ENCODE measurements around the gene WASHC2A.
"Not testable (repeated sequence)": the region's sequence is repeated elsewhere in the genome, so short reads cannot be mapped to it uniquely, and the experiment has no call there.

Gene WASHC2A

DNA sequence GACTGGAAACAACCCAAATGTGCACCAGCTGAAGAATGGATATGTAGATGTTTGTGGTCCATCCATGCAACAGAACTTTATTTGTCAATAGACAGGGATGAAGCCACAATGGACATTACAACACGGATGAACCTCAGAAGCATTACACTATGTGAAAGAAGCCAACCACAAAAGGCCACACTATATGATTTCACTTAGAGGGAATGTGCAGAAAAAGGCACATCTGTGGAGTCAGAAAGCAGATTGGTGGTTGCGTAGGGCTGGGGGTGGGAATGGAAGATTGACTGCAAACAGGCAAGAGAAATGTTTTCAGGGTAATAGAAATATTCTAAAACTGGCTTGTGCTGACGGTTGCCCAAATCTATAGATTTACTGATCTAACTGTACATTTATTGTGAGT is 34.3 kb upstream of the WASHC2A start:
- ChIA-PET CTCF (no interaction called here), POLR2A (no interaction called here)
- DNase-seq (ENCODE audit: extremely low spot score), result no peak
- TF ChIP-seq ARNT (IDR thresholded peaks at IDR 0.05), result no peak
- no peak for TF ChIP-seq HDGF (IDR thresholded peaks at IDR 0.05; ENCODE audit: borderline replicate concordance)
- no peak for TF ChIP-seq LEF1 (IDR thresholded peaks at IDR 0.05; ENCODE audit: borderline replicate concordance)
- TF ChIP-seq BHLHE40 (IDR thresholded peaks at IDR 0.05; ENCODE audit: borderline replicate concordance), result no peak
- TF ChIP-seq ZNF384 (IDR thresholded peaks at IDR 0.05), result no peak
- TF ChIP-seq, protein P1, sequence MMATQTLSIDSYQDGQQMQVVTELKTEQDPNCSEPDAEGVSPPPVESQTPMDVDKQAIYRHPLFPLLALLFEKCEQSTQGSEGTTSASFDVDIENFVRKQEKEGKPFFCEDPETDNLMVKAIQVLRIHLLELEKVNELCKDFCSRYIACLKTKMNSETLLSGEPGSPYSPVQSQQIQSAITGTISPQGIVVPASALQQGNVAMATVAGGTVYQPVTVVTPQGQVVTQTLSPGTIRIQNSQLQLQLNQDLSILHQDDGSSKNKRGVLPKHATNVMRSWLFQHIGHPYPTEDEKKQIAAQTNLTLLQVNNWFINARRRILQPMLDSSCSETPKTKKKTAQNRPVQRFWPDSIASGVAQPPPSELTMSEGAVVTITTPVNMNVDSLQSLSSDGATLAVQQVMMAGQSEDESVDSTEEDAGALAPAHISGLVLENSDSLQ (IDR thresholded peaks at IDR 0.05), result no peak
- no peak for TF ChIP-seq NFRKB (IDR thresholded peaks at IDR 0.05)
- TF ChIP-seq SUZ12 (IDR thresholded peaks at IDR 0.05), result no peak
- TF ChIP-seq L3MBTL2 (conservative IDR thresholded peaks at IDR 0.05), result no peak
- no peak for TF ChIP-seq SP1 (IDR thresholded peaks at IDR 0.05)
- no peak for TF ChIP-seq ELF4 (IDR thresholded peaks at IDR 0.05)
- TF ChIP-seq TARDBP (IDR thresholded peaks at IDR 0.05), result no peak
- TF ChIP-seq CTBP1 (IDR thresholded peaks at IDR 0.05; ENCODE audit: borderline replicate concordance), result no peak
- no peak for TF ChIP-seq FOXK2 (IDR thresholded peaks at IDR 0.05)
- no peak for TF ChIP-seq FOXA1 (IDR thresholded peaks at IDR 0.05)
- no peak for TF ChIP-seq FOXM1 (IDR thresholded peaks at IDR 0.05; ENCODE audit: borderline replicate concordance)

DNA sequence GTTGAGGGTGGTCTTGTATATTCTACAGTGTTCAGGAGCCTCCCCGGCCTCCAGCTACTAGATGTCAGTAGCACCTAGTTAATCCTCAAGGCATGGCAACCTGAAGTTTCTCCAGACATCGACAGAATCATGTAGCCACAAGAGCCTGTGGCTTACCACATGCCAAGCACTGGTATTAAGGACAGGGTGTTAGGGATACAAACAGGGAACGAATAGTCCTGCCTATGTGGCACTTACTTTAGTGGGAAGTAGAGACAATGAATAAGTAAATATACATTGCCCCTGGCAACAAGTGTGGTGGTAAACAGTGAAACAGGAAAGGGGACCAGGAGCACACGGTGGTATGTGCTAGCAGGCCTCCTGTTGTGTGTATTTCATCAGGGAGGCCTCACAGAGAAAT is 32.4 kb upstream of the WASHC2A start:
- DNase-seq (ENCODE audit: extremely low spot score); CTCF ChIA-PET; POLR2A ChIA-PET: not testable (repeated sequence)

DNA sequence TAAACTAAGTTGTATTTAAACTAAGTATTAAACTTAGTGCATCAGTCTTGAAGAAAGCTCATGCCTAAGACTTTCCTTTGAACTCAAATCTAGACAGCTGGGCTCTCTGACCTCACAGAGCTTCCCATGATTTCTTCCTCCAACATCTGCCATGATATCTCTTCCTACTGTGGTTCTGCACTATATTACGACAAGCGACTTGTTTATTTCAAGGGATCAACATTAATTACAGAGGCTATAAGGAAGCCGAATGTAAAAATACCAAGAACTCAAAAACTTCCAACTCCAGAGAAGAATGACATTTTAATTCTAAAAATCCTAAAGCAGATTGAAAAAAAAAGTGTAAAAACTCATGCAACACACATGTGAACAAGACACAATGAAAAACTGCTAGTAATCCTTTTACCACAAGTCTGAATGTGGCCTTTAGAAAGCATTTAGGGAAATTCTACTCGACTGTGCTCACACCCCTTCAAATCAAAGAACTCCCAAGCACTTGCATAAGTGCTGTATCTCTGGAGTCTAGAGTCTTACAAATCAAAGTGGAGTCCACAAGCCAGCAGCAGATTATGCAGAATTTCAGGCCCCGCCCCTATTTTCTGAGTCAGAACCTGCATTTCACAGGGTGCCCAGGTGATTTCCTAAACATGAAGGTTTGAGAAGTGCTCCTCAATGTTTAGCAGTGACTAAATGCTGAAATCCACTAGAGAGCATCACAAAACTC is 22.7 kb upstream of the WASHC2A start:
- CTCF ChIA-PET, result no interaction called here
- no peak for DNase-seq (ENCODE audit: extremely low spot score)
- TF ChIP-seq FOXM1 (IDR thresholded peaks at IDR 0.05; ENCODE audit: borderline replicate concordance), result no peak
- no peak for TF ChIP-seq FOXK2 (IDR thresholded peaks at IDR 0.05)
- no peak for TF ChIP-seq CTBP1 (IDR thresholded peaks at IDR 0.05; ENCODE audit: borderline replicate concordance)
- no peak for TF ChIP-seq ZNF384 (IDR thresholded peaks at IDR 0.05)
- TF ChIP-seq SUZ12 (IDR thresholded peaks at IDR 0.05), result no peak
- TF ChIP-seq ELF4 (IDR thresholded peaks at IDR 0.05), result no peak
- no peak for TF ChIP-seq HDGF (IDR thresholded peaks at IDR 0.05; ENCODE audit: borderline replicate concordance)
- no peak for TF ChIP-seq TARDBP (IDR thresholded peaks at IDR 0.05)
- TF ChIP-seq, protein P1 (IDR thresholded peaks at IDR 0.05), result no peak
- TF ChIP-seq ARNT (IDR thresholded peaks at IDR 0.05), result no peak
- TF ChIP-seq LEF1 (IDR thresholded peaks at IDR 0.05; ENCODE audit: borderline replicate concordance), result no peak
- TF ChIP-seq SP1 (IDR thresholded peaks at IDR 0.05), result no peak
- no peak for TF ChIP-seq L3MBTL2 (conservative IDR thresholded peaks at IDR 0.05)
- no peak for TF ChIP-seq NFRKB (IDR thresholded peaks at IDR 0.05)
- TF ChIP-seq FOXA1 (IDR thresholded peaks at IDR 0.05), result no peak
- POLR2A ChIA-PET, result no interaction called here

DNA sequence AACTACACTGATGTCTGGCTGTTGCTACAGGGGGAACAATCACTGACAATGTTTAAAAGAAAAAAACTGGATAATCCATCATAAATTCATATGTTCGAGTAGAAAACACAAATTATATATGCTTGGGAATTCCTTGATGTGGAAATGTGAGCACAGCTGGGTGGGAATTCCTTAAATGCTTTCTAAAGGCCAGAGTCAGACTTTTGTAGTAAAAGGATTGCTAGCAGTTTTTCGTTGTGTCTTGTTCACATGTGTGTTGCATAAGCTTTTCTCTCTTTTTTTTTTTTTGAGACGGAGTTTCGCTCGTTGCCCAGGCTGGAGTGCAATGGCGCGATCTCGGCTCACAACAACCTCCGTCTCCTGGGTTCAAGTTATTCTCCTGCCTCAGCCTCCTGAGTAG is 21.3 kb upstream of the WASHC2A start:
- POLR2A ChIA-PET, result not testable (repeated sequence)

DNA sequence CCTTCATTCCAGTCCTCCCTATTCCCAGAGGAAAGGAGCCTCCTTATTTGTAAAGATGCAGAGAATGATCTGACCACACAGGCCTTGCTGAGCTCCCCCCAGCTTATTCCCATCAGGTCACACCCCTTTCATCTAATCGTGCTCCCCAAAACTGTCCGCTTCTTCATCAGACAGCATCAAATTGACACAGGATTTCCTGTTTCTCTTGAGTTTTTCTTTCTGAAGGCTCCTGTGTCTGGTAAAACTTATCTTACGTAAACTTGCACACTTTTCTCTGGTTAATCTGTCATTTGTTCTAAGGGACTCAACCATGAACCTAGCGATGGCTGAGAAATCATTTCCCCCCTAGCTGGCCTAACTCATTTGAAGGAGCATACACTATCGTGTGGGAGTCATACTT is 20.2 kb upstream of the WASHC2A start:
- DNase-seq (ENCODE audit: extremely low spot score); POLR2A ChIA-PET; CTCF ChIA-PET: not testable (repeated sequence)

More for the DNA sequence above, 21.3 kb upstream of the WASHC2A start:
- DNase-seq (ENCODE audit: extremely low spot score); CTCF ChIA-PET: not testable (repeated sequence)

DNA sequence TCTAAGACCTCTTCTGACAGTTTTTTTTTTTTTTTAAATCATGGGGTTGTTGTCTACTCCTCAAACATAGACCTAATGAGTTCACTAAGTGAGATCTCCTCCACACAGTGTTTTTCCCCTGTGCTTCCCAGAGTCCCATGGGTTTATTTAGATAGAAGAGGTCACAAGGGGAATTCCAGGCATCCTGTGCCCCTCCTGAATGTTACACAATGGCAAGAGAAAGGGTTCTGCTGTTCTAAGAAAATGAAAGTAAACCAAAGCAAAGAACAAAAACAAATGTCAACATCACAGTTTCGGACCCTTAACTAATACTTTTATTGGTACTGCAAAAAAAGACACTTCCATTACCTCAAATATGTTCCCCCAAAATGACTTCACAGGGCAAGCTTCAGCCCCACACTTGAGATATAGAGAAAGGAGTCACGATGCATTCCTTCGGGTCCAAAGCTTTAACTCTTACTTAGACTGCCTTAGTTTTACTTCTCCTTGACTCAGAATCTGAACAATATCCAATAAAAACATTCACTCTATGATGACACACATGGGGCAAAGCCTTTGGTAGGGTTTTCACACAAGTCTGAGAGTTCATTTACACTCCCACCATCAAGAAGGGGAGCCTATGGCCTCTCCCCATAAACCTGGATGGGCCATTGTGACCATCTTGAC is 15.6 kb upstream of the WASHC2A start:
- DNase-seq (ENCODE audit: extremely low spot score); CTCF ChIA-PET; POLR2A ChIA-PET: not testable (repeated sequence)

DNA sequence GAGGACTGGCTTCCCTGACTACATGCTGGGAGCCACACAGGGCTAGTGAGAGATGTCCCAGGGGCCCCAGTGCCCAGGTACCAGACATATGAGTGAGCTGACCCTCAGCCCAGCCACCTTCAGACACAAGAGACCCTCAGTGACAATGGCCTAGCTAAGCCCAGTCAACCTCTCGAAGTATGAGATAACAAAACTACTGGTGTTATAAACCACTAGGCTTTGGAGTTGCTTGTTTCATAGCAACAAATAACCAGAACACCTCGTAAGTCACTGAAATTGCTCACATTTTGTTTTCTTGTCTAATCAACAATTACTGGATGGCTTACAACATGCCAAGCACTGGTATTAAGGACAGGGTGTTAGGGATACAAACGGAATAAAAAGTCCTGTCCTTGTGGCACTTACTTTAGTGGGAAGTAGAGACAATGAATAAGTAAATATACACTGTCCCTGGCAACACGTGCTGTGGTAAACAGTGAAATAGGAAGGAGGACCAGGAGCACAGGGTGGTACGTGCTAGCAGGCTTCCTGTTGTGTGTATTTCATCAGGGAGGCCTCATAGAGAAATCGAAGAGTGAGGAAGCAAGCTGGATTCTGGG is 14.9 kb upstream of the WASHC2A start:
- DNase-seq (ENCODE audit: extremely low spot score); CTCF ChIA-PET; POLR2A ChIA-PET: not testable (repeated sequence)

DNA sequence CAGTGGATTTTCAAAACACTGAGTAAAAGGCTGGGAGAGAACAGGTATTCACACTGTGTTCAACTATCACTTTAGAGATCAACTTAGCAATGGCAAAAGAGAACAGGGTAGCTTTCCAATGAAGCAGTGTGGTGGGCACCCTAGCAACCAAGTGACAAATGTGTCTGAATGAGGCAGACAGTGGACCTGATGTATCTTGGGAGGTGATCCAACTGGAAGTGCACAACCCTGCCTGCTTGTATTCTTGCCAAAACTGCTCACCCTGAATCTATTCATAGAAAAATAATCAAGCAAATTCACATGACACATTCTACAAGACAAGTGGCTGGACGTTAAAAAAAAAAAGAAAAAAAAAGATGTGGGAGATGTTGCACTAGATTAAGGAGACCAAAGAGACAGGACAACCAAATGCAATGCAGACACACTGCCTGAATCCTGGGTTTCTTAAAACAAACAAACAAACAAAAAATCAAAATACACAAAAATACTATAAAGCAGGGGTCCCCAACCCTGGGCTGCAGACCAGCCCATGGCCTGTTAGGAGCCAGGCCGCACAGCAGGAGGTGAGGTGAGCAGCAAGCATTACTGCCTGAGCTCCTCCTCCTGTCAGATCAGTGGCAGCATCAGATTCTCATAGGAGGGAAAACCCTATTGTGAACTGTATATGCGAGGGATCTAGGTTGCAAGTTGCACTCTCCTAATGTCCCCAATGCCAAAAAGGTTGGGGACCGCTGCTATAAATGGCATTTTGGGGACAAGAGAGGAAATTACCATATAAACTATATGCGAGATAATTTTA is 12.1 kb upstream of the WASHC2A start:
- DNase-seq (ENCODE audit: extremely low spot score); POLR2A ChIA-PET; CTCF ChIA-PET: not testable (repeated sequence)

DNA sequence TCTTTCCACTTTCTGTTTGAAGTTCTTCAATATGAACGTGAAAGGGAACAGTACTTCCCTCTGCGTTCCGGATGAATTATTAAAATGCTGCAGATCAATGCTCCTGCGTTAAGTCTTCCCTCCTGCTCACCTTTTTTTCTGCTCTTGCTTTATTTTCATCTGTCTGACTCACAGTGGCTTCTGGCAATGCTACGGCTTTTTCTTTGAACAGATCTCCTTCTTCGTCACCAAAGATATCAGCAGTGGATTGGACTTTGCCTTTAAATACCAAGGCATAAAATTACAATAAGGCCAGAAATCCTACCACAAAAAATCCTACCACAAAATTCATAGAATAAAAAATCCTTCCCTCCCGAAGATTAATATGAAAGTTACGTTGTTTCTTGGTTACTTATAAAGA is 11.1 kb upstream of the WASHC2A start:
- POLR2A ChIA-PET; CTCF ChIA-PET; DNase-seq (ENCODE audit: extremely low spot score): not testable (repeated sequence)

DNA sequence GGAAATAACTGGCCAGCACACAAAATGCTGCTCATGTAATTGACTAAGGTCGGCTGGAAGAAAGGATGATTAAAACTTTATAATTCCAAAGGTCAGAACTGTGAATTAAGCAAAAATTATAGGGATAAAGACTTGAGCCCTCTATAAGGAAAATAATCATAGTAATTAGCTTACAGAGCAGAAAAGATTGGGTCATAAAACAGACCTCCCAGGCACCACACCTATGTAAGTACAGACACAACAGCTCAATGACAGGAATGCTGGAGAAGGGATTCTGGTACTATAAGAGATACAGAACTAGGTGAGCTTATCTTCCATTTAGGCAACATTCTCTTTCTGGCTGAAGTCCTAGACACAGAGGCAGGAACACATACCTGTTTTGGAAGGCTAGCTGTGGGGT is 9.0 kb upstream of the WASHC2A start:
- DNase-seq (ENCODE audit: extremely low spot score); CTCF ChIA-PET; POLR2A ChIA-PET: not testable (repeated sequence)

DNA sequence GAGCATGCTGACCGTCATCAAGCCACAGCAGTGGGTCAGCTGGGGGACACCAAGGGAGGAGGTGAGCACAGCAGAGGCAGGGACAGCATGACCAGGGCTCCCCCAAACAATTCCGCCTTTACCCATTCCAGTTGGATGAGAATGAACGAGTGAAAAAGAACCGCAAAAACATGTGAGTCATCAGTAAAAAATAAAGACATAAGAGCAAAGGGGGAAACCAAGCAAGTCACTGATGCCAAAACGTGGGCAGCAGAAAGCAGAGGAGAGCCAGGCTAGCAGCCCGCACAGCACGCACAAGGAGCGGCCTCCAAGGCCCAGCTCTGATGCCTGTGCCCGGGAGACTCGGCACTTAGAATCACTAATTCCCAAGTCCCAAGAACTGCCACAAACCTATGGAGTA is 7.8 kb upstream of the WASHC2A start:
- POLR2A ChIA-PET; DNase-seq (ENCODE audit: extremely low spot score); CTCF ChIA-PET: not testable (repeated sequence)

DNA sequence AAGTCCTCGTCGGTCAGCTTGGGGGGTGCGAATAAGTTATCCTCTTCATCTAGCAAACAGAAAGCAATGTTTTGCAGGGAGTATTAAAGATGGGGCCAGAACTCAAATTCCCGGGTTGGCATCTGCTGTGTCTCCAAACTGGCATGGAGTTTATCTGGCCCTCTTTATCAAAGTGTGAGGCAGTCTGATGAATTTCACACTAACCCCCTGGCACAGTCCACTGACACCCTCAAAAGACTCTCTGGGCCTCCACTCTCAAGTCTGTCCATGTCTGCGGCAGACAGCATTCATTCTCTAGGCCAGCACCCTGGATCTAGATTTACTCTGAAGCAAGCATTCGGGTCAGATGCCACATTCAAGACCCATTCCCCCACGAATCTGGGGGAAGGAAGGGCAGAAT is 6.2 kb upstream of the WASHC2A start:
- CTCF ChIA-PET; DNase-seq (ENCODE audit: extremely low spot score); POLR2A ChIA-PET: not testable (repeated sequence)
